Psoas muscle (tissue), 8 donors: ENCODE data around the gene AHNAK. TPM values are rescaled to one million over a fixed set of nuclear protein-coding genes. Genes with fewer than 3 reads are reported as not detected.

Experiments used
- ATAC-seq, 4 donors: fragments of 200-7000 bp; cut with Tn5 transposase; one replicate each; pipeline ENCODE4 v1.9.1; 2020; ENCODE audit warnings: moderate library complexity in 3 of 4, mild to moderate bottlenecking in 2 of 4
- DNase-seq, 2 donors: peaks; one replicate each; pipeline ENCODE4 v3.0.0-alpha.2; 2020
- H3K27ac ChIP-seq: fragments of 200-600 bp; one replicate; pipeline ENCODE4 v1.8.0; 2022
- H3K27me3 ChIP-seq, 3 donors: fragments of 200-600 bp in 1 of 3; one replicate each; pipeline versions ENCODE4 v1.6.1 to v1.8.0; 2013 to 2022; ENCODE audit warnings: low read length in 2 of 3, mild to moderate bottlenecking in 2 of 3, moderate library complexity in 1 of 3; ENCODE audit not compliant: insufficient read depth in 3 of 3
- H3K36me3 ChIP-seq, 2 donors: fragments of 200-600 bp in 1 of 2; one replicate each; pipeline versions ENCODE4 v1.6.1 to v1.8.0; 2013 to 2022; ENCODE audit warnings: low read depth in 1 of 2, mild to moderate bottlenecking in 1 of 2, moderate library complexity in 1 of 2; ENCODE audit not compliant: insufficient read depth in 1 of 2
- H3K4me1 ChIP-seq: fragments of 200-600 bp; one replicate; pipeline ENCODE4 v1.8.0; 2022
- H3K4me3 ChIP-seq: fragments of 200-600 bp; one replicate; pipeline ENCODE4 v1.8.0; 2022; ENCODE audit warnings: mild to moderate bottlenecking
- H3K9me3 ChIP-seq: fragments of 200-600 bp; one replicate; pipeline ENCODE4 v1.8.0; 2022
- CTCF ChIP-seq: fragments of 200-600 bp; IDR thresholded peaks from one replicate; pipeline ENCODE4 v1.8.0; 2022; ENCODE audit warnings: antibody characterized with exemption
- WGBS, 3 donors: extraction: QIAGEN DNeasy Blood & Tissue Kit; methylation state at CpG; one replicate each; pipeline versions ENCODE4 v1.1.6 to v1.1.7; 2013; 5-methylcytosine and 5-hydroxymethylcytosine counted together
- intact Hi-C, 2 donors: fragments of 100-400 bp; cut with DNase I; formaldehyde crosslinking; loops; one replicate each; pipeline versions ENCODE4 v1.11.0 to v1.14.2; 2022
- polyA plus RNA-seq, 3 donors: library from polyadenylated mRNA; stranded (reverse); fragments of 200-250 nt; gene quantifications; one replicate each; pipeline ENCODE4 v1.2.3, GENCODE V29; 2013
- total RNA-seq, 4 donors: library from RNA; stranded (reverse); fragmentation: NEBNext Ultra II Directional in 2 of 4; extraction: Animal tissue kit (Norgen Biotek cat#: 25700) in 2 of 4; gene quantifications; one replicate each; pipeline versions ENCODE4 v1.2.1 to v1.2.4, GENCODE V29; 2021 to 2023
- donor health status: healthy with polysubstance abuse.
- donor health status: DM: no; HTN: no; CAD: no; lungs with moderate emphysema.
- donor health status: Bipolar disorder and iron deficiency.
- donor health status: healthy.
- donor health status: DM: yes; HTN: yes; CAD: no.
- donor health status: DM: no; HTN: no; CAD: no.
- donor health status: DM: no; HTN: no; CAD: no.
- donor health status: DM: yes; HTN: yes; CAD: no.

The AHNAK gene
- total and polyA plus RNA-seq, 7 donors, result 93.5 to 679 (median 376) TPM

GRCh38 chr11:62580959-62581715 lies 34.5 kb upstream of the AHNAK start:
- no peaks in the 10 kb centered on the region for H3K9me3 ChIP-seq
- H3K27ac ChIP-seq, result peak overlapping the region; percentile 23
- H3K4me3 ChIP-seq, result no peak overlapping the region
- 80 to 81% (median 81%) methylated on average over 18 of the region's 18 CpGs for WGBS, 3 donors
- intact Hi-C loops, result no loop called here
- ATAC-seq, result peak; percentile 53 to 83 (median 68)
- peaks cover 0 to 91% of the 10 kb centered on the region in 2 donors for H3K36me3 ChIP-seq
- H3K27me3 ChIP-seq, result no peaks in the 10 kb centered on the region
- TF ChIP-seq CTCF, result no peak
- peaks cover 21% of the 10 kb centered on the region for H3K4me1 ChIP-seq
- peak in 1 of 2 donors; percentile 54 for DNase-seq

GRCh38 chr11:62579252-62579651 lies 32.6 kb upstream of the AHNAK start:
- Histone ChIP-seq H3K27ac (peak overlapping the region; percentile 46), H3K27me3 (no peaks in the 10 kb centered on the region), H3K4me3 (no peak overlapping the region), H3K9me3 (no peaks in the 10 kb centered on the region), H3K36me3 (peaks cover 3 to 78% of the 10 kb centered on the region in 2 donors), H3K4me1 (peaks cover 38% of the 10 kb centered on the region)
- 83 to 88% (median 85%) methylated on average over 2 of the region's 2 CpGs for WGBS, 3 donors
- intact Hi-C loops, result loop anchor here in 1 of 2 donors (10.0 kb wide), 1 partner anchor 276 kb away; no protein-coding TSS in a partner anchor
- DNase-seq (no peak), ATAC-seq (peak in 1 of 4 donors; percentile 35)
- no peak for TF ChIP-seq CTCF

GRCh38 chr11:62578541-62578940 lies 31.9 kb upstream of the AHNAK start:
- WGBS, 3 donors, result 95 to 97% (median 95%) methylated on average over 11 of the region's 11 CpGs
- DNase-seq (peak in 1 of 2 donors; percentile 47), ATAC-seq (no peak)
- no peak for TF ChIP-seq CTCF
- no peaks in the 10 kb centered on the region for H3K27me3 ChIP-seq
- H3K36me3 ChIP-seq, result peaks cover 3 to 72% of the 10 kb centered on the region in 2 donors
- peak overlapping the region; percentile 46 for H3K27ac ChIP-seq
- H3K4me3 ChIP-seq, result no peak overlapping the region
- H3K4me1 ChIP-seq, result peaks cover 39% of the 10 kb centered on the region
- H3K9me3 ChIP-seq, result no peaks in the 10 kb centered on the region
- intact Hi-C loops, result loop anchor here in 1 of 2 donors (10.0 kb wide), 1 partner anchor 276 kb away; no protein-coding TSS in a partner anchor

- Histone ChIP-seq H3K4me1 (peaks cover 46% of the 10 kb centered on the region), H3K9me3 (no peaks in the 10 kb centered on the region), H3K36me3 (peaks cover 3 to 71% of the 10 kb centered on the region in 2 donors), H3K27ac (peak overlapping the region; percentile 92), H3K27me3 (no peaks in the 10 kb centered on the region), H3K4me3 (peak overlapping the region; percentile 90)
- DNase-seq, result peak in 1 of 2 donors; percentile 53
- intact Hi-C loops, result loop anchor here in 1 of 2 donors (10.0 kb wide), 1 partner anchor 278 kb away; no protein-coding TSS in a partner anchor
- 68 to 73% (median 72%) methylated on average over 12 of the region's 12 CpGs for WGBS, 3 donors
- TF ChIP-seq CTCF, result no peak
- no peak for ATAC-seq
These were observed 30.6 kb upstream of the AHNAK start for GRCh38 chr11:62577046-62577714.
